WTC11 (cell line): ENCODE measurements around the gene CTDSPL. TPM values are rescaled to one million over a fixed set of nuclear protein-coding genes. Genes with fewer than 3 reads are reported as not detected.

ENCODE experiments used
- ATAC-seq: fragments of 200-7000 bp; cut with Tn5 transposase; 2 replicates; pipeline ENCODE4 v1.10.0; 2021; ENCODE audit warnings: mild to moderate bottlenecking, moderate library complexity
- CTCF ChIA-PET: fragments of 300-600 bp; sonication (Branson Sonifier 250); formaldehyde crosslinking; loops from one replicate; lab custom pipeline; 2021; ENCODE audit warnings: antibody characterized with exemption; lab: Charles Lee
- POLR2A ChIA-PET: fragments of 350-600 bp; sonication (Branson Sonifier 250); formaldehyde crosslinking; loops from one replicate; lab custom pipeline; 2021; ENCODE audit warnings: antibody characterized with exemption; lab: Charles Lee
- DNase-seq: peaks from one replicate; pipeline ENCODE4 v3.0.0; 2021; ENCODE audit warnings: low spot score
- H3K27ac Mint-ChIP-seq: 2 replicates; pipeline ENCODE4 v1.8.0; 2021; ENCODE audit warnings: mixed read lengths
- H3K27me3 Mint-ChIP-seq: 2 replicates; pipeline ENCODE4 v1.8.0; 2021; ENCODE audit warnings: low read depth, mild to moderate bottlenecking, moderate library complexity, mixed read lengths
- H3K36me3 Mint-ChIP-seq: 2 replicates; pipeline ENCODE4 v1.8.0; 2021; ENCODE audit warnings: mixed read lengths
- H3K4me1 Mint-ChIP-seq: 2 replicates; pipeline ENCODE4 v1.8.0; 2022; ENCODE audit warnings: mixed read lengths
- H3K4me3 Mint-ChIP-seq: 2 replicates; pipeline ENCODE4 v1.8.0; 2021; ENCODE audit warnings: mild to moderate bottlenecking, moderate library complexity, mixed read lengths
- H3K9me3 Mint-ChIP-seq: 2 replicates; pipeline ENCODE4 v1.8.0; 2021; ENCODE audit warnings: mixed read lengths
- AFF4 ChIP-seq: sonication (generic); formaldehyde crosslinking; IDR thresholded peaks from 2 replicates; pipeline ENCODE4 v1.8.1; 2023; ENCODE audit warnings: mild to moderate bottlenecking, missing genetic modification reagents, borderline replicate concordance
- AR ChIP-seq: fragments of 250-450 bp; sonication (Bioruptor Pico); IDR thresholded peaks from 2 replicates; pipeline ENCODE4 v1.9.0; 2021; ENCODE audit warnings: mild to moderate bottlenecking
- ATF6 ChIP-seq: sonication (generic); formaldehyde crosslinking; IDR thresholded peaks from 2 replicates; pipeline ENCODE4 v1.8.1; 2023; ENCODE audit warnings: mild to moderate bottlenecking, missing genetic modification reagents
- ESRRA ChIP-seq: sonication (generic); formaldehyde crosslinking; IDR thresholded peaks from 2 replicates; pipeline ENCODE4 v1.8.1; 2022; ENCODE audit warnings: mild to moderate bottlenecking, missing genetic modification reagents, borderline replicate concordance
- ETV6 ChIP-seq: sonication (generic); formaldehyde crosslinking; IDR thresholded peaks from 2 replicates; pipeline ENCODE4 v1.8.1; 2022; ENCODE audit warnings: mild to moderate bottlenecking, missing genetic modification reagents
- GABPB1 ChIP-seq: sonication (generic); formaldehyde crosslinking; IDR thresholded peaks from 2 replicates; pipeline ENCODE4 v1.8.1; 2023; ENCODE audit warnings: mild to moderate bottlenecking, missing genetic modification reagents
- HMGXB4 ChIP-seq: sonication (generic); formaldehyde crosslinking; IDR thresholded peaks from 2 replicates; pipeline ENCODE4 v1.8.1; 2023; ENCODE audit warnings: mild to moderate bottlenecking, moderate library complexity, missing genetic modification reagents
- JUN ChIP-seq: sonication (generic); formaldehyde crosslinking; IDR thresholded peaks from 2 replicates; pipeline ENCODE4 v1.8.0; 2023; ENCODE audit warnings: mild to moderate bottlenecking, missing genetic modification reagents
- MXD4 ChIP-seq: fragments of 250-450 bp; sonication (Bioruptor Pico); IDR thresholded peaks from 2 replicates; pipeline ENCODE4 v1.8.0; 2021; ENCODE audit warnings: mild to moderate bottlenecking, moderate library complexity, borderline replicate concordance
- NFATC4 ChIP-seq: fragments of 250-450 bp; sonication (Bioruptor Pico); IDR thresholded peaks from 2 replicates; pipeline ENCODE4 v1.9.0; 2021; ENCODE audit warnings: mild to moderate bottlenecking
- NFE2L1 ChIP-seq: sonication (generic); formaldehyde crosslinking; IDR thresholded peaks from 2 replicates; pipeline ENCODE4 v1.8.1; 2023; ENCODE audit warnings: missing genetic modification reagents
- NFYB ChIP-seq: sonication (generic); formaldehyde crosslinking; conservative IDR thresholded peaks from 2 replicates; pipeline ENCODE4 v1.8.0; 2022; ENCODE audit warnings: low read depth, missing genetic modification reagents
- NR1H2 ChIP-seq: sonication (generic); formaldehyde crosslinking; IDR thresholded peaks from 2 replicates; pipeline ENCODE4 v1.9.0; 2021; ENCODE audit warnings: mild to moderate bottlenecking, moderate library complexity, missing genetic modification reagents
- PRRX2 ChIP-seq: fragments of 250-450 bp; sonication (Bioruptor Pico); IDR thresholded peaks from 2 replicates; pipeline ENCODE4 v1.8.0; 2021; ENCODE audit warnings: mild to moderate bottlenecking
- RELA ChIP-seq: sonication (generic); formaldehyde crosslinking; IDR thresholded peaks from 2 replicates; pipeline ENCODE4 v1.8.1; 2022; ENCODE audit warnings: missing genetic modification reagents, mild to moderate bottlenecking, borderline replicate concordance
- SOX15 ChIP-seq: fragments of 250-450 bp; sonication (Bioruptor Pico); IDR thresholded peaks from 2 replicates; pipeline ENCODE4 v1.9.0; 2021; ENCODE audit warnings: mild to moderate bottlenecking
- STAT6 ChIP-seq: sonication (generic); formaldehyde crosslinking; conservative IDR thresholded peaks from 2 replicates; pipeline ENCODE4 v1.8.1; 2023; ENCODE audit warnings: mild to moderate bottlenecking, low read depth, missing genetic modification reagents, moderate library complexity
- TP53 ChIP-seq: sonication (generic); formaldehyde crosslinking; IDR thresholded peaks from 2 replicates; pipeline ENCODE4 v1.8.1; 2023; ENCODE audit warnings: mild to moderate bottlenecking, missing genetic modification reagents
- ZNF121 ChIP-seq: sonication (generic); formaldehyde crosslinking; IDR thresholded peaks from 2 replicates; pipeline ENCODE4 v1.8.0; 2023; ENCODE audit warnings: missing genetic modification reagents
- ZNF219 ChIP-seq: sonication (generic); formaldehyde crosslinking; IDR thresholded peaks from 2 replicates; pipeline ENCODE4 v1.8.0; 2023; ENCODE audit warnings: missing genetic modification reagents, mild to moderate bottlenecking, borderline replicate concordance
- ZNF396 ChIP-seq: fragments of 250-450 bp; sonication (Bioruptor Pico); IDR thresholded peaks from 2 replicates; pipeline ENCODE4 v1.8.0; 2021; ENCODE audit warnings: mild to moderate bottlenecking, moderate library complexity, borderline replicate concordance
- ZNF423 ChIP-seq: fragments of 250-450 bp; sonication (Bioruptor Pico); IDR thresholded peaks from 2 replicates; pipeline ENCODE4 v2.1.2; 2022; ENCODE audit warnings: mild to moderate bottlenecking, moderate library complexity
- total RNA-seq: library from RNA; stranded (reverse); gene quantifications from 3 replicates; pipeline ENCODE4 v1.2.3, GENCODE V29; 2021

The CTDSPL gene
- total RNA-seq, 1 experiment from 2014 or later, result 41.2 TPM

- TF ChIP-seq NFYB (CRISPR knock-in tag), result no peak
- no peak for TF ChIP-seq MXD4 (CRISPR knock-in tag)
- no peak for TF ChIP-seq PRRX2 (CRISPR knock-in tag)
- TF ChIP-seq NFATC4 (CRISPR knock-in tag), result no peak
- TF ChIP-seq ZNF121, result no peak
- TF ChIP-seq ZNF219 (CRISPR knock-in tag), result no peak
- no peak for TF ChIP-seq NFE2L1 (CRISPR knock-in tag)
- no peak for TF ChIP-seq GABPB1 (CRISPR knock-in tag)
Observed at GRCh38 chr3:37859354-37859753, 2.3 kb upstream of the CTDSPL start (continued).

GRCh38 chr3:37859908-37860199, 1.8 kb upstream of the CTDSPL start:
- H3K4me1 Mint-ChIP-seq, result peaks cover 29% of the 10 kb centered on the region
- H3K27ac Mint-ChIP-seq, result no peak overlapping the region
- no peak for ATAC-seq
- TF ChIP-seq SOX15, result no peak
- TF ChIP-seq NFE2L1 (CRISPR knock-in tag), result no peak
- no peak for TF ChIP-seq JUN
- no peak for TF ChIP-seq ETV6 (CRISPR knock-in tag)
- no peak for TF ChIP-seq HMGXB4 (CRISPR knock-in tag)
- no peak for TF ChIP-seq ZNF396
- TF ChIP-seq RELA (CRISPR knock-in tag), result no peak
- no peak for TF ChIP-seq AR (CRISPR knock-in tag)
- TF ChIP-seq ESRRA (CRISPR knock-in tag), result no peak
- no peak for TF ChIP-seq NFYB (CRISPR knock-in tag)
- TF ChIP-seq STAT6 (CRISPR knock-in tag), result no peak
- no peak for TF ChIP-seq NR1H2 (CRISPR knock-in tag)
- TF ChIP-seq ZNF423 (CRISPR knock-in tag), result no peak
- no peak for TF ChIP-seq TP53 (CRISPR knock-in tag)
- no peak for TF ChIP-seq AFF4 (CRISPR knock-in tag)
- no peak for TF ChIP-seq ATF6 (CRISPR knock-in tag)
- TF ChIP-seq MXD4 (CRISPR knock-in tag), result no peak
- peaks cover 4% of the 10 kb centered on the region; the same call in 1 of the 2 replicates for H3K9me3 Mint-ChIP-seq
- H3K36me3 Mint-ChIP-seq, result peaks cover 5% of the 10 kb centered on the region; the same call in 1 of the 2 replicates
- no peak for DNase-seq
- ChIA-PET CTCF (no interaction called here), POLR2A (no interaction called here)
- H3K27me3 Mint-ChIP-seq, result peaks cover 24% of the 10 kb centered on the region
- peak overlapping the region; percentile 92 for H3K4me3 Mint-ChIP-seq
